ENCODE measurements around the gene SYNDIG1L.

DNA sequence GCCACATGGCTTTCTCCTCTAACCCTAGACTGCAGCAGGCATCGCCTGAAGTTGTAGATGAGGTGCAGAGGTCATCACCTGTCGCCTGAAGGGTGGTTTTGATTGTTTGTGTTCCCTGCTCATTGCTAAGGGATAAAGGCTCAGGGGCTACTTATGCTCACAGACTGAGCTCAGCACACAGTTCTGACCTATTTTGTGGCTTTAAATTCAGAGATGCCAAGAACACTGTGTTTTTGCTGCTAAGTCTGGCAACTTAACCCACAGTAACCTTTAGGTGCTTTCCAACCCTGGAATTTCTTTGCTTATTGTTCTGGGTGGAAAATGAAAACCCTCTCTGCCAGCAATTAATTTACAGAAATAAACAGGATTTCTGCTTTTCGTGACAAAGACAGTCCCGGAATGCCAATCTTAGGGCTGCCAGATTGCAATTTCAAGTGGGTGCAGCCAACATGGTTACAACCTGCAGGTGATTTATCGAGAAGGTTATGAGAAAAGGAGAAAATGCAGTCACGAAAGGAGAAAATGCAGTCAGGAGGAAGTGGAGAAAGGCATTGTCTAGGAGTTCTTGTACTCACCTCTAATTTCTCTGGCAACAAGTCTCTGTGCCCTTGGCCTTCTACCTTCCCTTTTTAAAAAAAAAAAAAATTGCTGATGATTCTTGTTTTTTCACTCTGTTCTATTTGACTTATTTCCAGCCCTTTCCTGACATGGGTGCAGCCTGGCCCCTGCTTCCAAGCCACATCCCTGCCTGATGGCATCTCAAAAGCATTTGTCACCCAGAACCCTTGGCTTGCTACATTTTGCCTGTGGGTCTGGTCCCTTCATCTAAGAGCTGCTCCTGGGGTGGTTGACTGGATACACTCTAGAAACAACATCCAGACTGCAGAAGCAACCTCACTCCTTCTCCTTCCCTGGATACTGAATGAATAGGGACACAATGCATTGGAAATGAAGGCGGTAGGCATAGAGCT lies 43.8 kb upstream of the SYNDIG1L start:
- TF ChIP-seq, protein P1, sequence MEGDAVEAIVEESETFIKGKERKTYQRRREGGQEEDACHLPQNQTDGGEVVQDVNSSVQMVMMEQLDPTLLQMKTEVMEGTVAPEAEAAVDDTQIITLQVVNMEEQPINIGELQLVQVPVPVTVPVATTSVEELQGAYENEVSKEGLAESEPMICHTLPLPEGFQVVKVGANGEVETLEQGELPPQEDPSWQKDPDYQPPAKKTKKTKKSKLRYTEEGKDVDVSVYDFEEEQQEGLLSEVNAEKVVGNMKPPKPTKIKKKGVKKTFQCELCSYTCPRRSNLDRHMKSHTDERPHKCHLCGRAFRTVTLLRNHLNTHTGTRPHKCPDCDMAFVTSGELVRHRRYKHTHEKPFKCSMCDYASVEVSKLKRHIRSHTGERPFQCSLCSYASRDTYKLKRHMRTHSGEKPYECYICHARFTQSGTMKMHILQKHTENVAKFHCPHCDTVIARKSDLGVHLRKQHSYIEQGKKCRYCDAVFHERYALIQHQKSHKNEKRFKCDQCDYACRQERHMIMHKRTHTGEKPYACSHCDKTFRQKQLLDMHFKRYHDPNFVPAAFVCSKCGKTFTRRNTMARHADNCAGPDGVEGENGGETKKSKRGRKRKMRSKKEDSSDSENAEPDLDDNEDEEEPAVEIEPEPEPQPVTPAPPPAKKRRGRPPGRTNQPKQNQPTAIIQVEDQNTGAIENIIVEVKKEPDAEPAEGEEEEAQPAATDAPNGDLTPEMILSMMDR (conservative IDR thresholded peaks at IDR 0.05; ENCODE audit: low read depth, low read length) = no peak
- TF ChIP-seq RAD21 (IDR thresholded peaks at IDR 0.05; ENCODE audit: low read length) = no peak
- no peak for TF ChIP-seq MAZ (IDR thresholded peaks at IDR 0.05; ENCODE audit: borderline replicate concordance, low read depth, low read length)
- TF ChIP-seq POLR2A (IDR thresholded peaks at IDR 0.05; ENCODE audit: low read depth, low read length) = no peak
- TF ChIP-seq BHLHE40 (IDR thresholded peaks at IDR 0.05; ENCODE audit: low read depth, low read length) = no peak
